GM12873 (cell line): ENCODE results near the gene MS4A5.

ENCODE experiments used
- TF ChIP-seq, protein P1 (sequence below): IDR thresholded peaks from 2 replicates; pipeline ENCODE4 v1.5.1; 2012; ENCODE audit warnings: low read depth, mild to moderate bottlenecking, moderate library complexity, low read length, control low read depth; ENCODE audit not compliant: insufficient read depth; ENCODE audit errors: missing control alignments

MS4A5 gene

DNA sequence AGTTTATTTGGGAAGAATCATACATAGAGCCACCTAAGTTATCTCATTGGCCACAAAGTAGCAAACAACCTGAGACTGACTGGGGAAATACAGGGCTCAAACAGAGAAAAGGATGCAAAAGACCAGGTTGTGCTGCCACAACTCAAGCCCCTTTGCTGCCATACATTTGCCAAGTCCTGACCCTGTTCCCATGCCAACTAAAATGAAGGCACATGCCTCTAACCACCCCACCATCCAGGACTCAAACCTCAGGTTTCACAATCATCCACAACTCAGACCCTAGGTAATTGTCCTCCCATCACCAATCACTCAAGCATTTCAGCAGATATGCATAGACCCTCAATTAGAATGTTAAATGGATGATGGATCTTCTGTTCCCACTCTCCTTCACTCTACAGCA is 24.8 kb downstream of the MS4A5 start:
- TF ChIP-seq, protein P1, sequence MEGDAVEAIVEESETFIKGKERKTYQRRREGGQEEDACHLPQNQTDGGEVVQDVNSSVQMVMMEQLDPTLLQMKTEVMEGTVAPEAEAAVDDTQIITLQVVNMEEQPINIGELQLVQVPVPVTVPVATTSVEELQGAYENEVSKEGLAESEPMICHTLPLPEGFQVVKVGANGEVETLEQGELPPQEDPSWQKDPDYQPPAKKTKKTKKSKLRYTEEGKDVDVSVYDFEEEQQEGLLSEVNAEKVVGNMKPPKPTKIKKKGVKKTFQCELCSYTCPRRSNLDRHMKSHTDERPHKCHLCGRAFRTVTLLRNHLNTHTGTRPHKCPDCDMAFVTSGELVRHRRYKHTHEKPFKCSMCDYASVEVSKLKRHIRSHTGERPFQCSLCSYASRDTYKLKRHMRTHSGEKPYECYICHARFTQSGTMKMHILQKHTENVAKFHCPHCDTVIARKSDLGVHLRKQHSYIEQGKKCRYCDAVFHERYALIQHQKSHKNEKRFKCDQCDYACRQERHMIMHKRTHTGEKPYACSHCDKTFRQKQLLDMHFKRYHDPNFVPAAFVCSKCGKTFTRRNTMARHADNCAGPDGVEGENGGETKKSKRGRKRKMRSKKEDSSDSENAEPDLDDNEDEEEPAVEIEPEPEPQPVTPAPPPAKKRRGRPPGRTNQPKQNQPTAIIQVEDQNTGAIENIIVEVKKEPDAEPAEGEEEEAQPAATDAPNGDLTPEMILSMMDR, result no peak

DNA sequence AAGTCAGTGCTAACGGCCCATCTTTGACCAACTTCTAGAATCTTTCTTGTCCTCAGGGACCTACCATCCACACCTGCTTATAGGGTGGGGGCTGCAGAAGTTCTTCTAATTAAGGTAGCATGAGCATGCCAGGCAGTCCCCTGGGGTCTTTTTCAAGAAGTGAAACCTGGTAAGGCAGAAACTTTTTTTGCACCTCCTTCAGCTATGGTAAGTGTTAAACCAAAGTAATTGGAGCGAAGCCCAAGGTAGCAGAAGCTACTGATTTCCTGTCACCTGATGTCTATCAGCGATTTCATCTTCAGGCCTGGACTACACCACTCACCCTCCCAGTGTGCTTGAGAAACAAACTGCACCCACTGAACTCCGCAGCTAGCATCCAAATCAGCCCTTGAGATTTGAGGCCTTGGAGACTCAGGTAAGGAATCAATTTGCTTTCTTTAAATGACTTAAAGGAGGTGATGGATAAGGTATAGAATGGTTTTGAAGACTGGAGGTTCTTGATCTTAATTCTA is 26.2 kb downstream of the MS4A5 start, which contains the start of gene MS4A1:
Gene MS4A1, plus strand, starts transcription at position 317 of the 512 bp plus-strand sequence. CDS start 6,528 bp downstream, outside the sequence.
- TF ChIP-seq, protein P1, result no peak

DNA sequence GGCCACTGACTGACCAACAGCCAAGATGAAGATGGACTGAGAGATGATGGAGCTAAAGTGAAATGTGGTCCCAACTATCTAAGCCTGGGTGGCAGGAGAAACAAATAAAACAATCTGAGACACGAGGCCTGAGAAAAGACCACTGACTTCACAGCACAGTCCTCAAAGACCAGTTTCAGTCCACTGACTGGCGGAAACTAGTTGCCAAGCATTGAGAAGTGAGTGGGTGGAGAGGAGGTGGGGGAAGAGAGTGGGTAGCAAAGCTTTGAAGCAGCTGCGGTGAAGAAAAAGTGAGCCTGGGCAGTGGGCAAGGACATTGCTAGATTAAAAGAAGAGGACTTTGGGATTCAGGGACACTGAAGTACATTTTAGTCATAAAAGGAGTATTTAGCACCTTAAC is 28.2 kb downstream of the MS4A5 start:
- TF ChIP-seq, protein P1, result no peak

DNA sequence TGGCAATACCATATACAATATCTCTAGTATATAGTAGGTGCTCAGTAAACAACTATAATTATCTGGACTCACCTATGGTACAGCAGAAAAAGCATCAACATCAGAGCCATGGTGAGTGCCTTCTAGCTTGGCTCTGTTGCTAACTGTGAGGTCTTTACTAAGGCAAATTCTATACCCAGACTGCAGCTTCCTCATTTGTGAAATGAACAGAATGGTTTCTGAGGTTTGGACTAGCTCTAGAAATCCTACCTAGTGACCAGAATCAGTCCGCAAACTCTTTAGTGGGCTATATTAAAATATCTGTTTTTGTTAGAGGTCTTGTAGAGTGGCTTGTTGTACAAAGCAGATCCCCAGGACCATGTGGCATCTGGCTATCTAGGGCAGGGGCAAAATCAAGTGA is 30.0 kb downstream of the MS4A5 start:
- TF ChIP-seq, protein P1, result no peak

DNA sequence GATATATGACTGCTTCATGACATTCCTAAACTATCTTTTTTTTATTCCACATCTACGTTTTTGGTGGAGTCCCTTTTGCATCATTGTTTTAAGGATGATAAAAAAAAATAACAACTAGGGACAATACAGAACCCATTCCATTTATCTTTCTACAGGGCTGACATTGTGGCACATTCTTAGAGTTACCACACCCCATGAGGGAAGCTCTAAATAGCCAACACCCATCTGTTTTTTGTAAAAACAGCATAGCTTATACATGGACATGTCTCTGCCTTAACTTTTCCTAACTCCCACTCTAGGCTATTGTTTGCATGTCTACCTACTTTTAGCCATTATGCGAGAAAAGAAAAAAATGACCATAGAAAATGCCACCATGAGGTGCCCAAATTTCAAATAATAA is 39.5 kb downstream of the MS4A5 start:
- TF ChIP-seq, protein P1, result no peak

DNA sequence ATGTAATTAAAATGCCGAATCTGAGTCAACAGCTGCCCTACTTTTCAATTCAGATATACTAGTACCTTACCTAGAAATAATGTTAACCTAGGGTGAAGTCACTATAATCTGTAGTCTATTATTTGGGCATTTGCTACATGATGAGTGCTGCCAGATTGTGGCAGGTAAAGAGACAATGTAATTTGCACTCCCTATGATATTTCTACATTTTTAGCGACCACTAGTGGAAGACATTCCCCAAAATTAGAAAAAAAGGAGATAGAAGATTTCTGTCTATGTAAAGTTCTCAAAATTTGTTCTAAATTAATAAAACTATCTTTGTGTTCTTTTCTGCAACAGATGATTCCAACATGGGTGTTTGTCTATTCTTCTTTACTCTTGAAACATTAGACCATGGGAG is 40.4 kb downstream of the MS4A5 start:
- TF ChIP-seq, protein P1, result no peak

DNA sequence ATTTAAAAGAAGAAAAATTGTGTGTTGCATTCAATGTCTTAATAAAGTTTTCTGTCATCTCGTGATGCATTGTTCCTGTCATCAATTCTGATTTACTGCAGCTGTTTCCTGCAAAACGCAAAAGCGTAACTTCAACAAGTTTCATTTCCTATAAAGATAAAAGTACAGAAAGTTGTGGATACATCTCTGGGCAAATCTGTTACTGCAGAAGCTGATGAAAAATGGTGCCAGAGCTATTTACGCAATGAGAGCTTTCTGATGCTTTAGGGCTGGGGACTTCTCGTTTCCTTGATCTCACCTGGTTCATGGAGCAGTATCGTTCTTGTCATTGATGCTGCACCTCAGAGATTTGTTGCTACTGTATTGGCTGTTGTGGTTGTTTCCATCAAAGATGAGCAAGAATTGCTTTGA is 47.7 kb downstream of the MS4A5 start:
- TF ChIP-seq, protein P1, result no peak

DNA sequence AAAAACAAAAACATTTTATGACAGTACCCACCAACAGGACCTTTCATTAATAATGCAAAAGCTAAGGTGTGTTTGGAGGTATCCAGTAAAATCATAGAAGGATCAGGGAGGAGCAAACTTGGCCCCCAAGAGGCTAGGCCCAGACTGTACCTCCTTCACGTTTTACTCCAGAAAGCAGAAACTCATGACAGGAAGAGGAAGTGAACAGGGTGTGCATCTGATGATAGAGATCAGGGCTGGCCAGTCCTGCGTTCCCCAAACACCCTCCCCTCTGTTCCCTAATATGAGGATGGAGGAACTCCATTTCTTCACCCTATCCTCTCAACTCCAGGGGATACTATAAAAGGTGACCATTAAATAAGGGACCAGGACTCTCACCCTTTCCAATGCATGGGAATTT is 53.0 kb downstream of the MS4A5 start:
- TF ChIP-seq, protein P1, result no peak
